ENCODE results near the gene COX7B. TPM values are rescaled to one million over a fixed set of nuclear protein-coding genes. Genes with fewer than 3 reads are reported as not detected.
"Not testable (repeated sequence)": the region's sequence is repeated elsewhere in the genome, so short reads cannot be mapped to it uniquely, and the experiment has no call there.

The COX7B gene
- total RNA-seq, 4 donors from 2014 or later, result 247 to 1,033 (median 401) TPM

DNA sequence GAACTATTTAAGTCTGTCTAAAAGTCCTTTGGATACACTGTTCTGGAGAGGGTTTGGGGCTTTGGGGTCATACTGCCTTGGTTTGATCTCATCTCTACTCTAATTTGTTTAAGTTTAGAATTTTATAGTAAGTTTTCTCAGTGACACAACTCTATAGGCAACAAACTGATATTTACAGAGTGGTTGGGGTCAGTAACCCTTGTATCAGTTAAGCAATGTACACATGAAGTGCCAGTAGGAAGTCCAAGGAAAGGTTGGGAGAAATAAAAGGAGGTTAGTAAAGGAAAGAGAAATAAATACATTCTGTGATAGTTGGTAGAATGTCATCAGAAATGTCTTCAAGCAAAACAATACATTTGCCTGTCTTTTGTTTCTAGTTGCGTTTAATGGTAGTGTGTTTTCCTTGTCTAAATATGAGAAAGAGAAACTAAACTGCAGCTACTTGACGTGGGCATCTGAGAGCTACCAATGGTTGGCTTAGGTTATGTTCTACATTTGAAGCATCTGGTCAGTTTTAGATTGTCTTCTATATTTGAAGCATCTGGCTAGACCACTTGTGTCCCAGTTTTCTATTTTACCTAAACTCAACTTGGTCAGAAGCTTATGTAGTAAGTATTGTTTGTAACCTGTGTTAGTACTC is 18.1 kb downstream of the COX7B start:
- Histone ChIP-seq H3K4me1 (peaks cover 0 to 26% (median 24%) of the 10 kb centered on the region in 4 donors), H3K4me3 (no peak overlapping the region), H3K9me3 (no peaks in the 10 kb centered on the region), H3K27me3 (peaks cover 0 to 7% (median 0%) of the 10 kb centered on the region in 4 donors), H3K27ac (replicated peaks in 1 of 4) (no peak overlapping the region), H3K36me3 (no peaks in the 10 kb centered on the region)
- intact Hi-C loops (cut with DNase I), result no loop called here
- no peak for DNase-seq (ENCODE audit: extremely low spot score)
- TF ChIP-seq POLR2A (IDR thresholded peaks at IDR 0.05; ENCODE audit: low read depth) (no peak), EP300 (IDR thresholded peaks at IDR 0.05) (no peak), POLR2AphosphoS5 (IDR thresholded peaks at IDR 0.05) (no peak)
- TF ChIP-seq, protein P1, sequence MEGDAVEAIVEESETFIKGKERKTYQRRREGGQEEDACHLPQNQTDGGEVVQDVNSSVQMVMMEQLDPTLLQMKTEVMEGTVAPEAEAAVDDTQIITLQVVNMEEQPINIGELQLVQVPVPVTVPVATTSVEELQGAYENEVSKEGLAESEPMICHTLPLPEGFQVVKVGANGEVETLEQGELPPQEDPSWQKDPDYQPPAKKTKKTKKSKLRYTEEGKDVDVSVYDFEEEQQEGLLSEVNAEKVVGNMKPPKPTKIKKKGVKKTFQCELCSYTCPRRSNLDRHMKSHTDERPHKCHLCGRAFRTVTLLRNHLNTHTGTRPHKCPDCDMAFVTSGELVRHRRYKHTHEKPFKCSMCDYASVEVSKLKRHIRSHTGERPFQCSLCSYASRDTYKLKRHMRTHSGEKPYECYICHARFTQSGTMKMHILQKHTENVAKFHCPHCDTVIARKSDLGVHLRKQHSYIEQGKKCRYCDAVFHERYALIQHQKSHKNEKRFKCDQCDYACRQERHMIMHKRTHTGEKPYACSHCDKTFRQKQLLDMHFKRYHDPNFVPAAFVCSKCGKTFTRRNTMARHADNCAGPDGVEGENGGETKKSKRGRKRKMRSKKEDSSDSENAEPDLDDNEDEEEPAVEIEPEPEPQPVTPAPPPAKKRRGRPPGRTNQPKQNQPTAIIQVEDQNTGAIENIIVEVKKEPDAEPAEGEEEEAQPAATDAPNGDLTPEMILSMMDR (IDR thresholded peaks at IDR 0.05), result no peak
- 47% methylated on average over 2 of the region's 2 CpGs for WGBS

DNA sequence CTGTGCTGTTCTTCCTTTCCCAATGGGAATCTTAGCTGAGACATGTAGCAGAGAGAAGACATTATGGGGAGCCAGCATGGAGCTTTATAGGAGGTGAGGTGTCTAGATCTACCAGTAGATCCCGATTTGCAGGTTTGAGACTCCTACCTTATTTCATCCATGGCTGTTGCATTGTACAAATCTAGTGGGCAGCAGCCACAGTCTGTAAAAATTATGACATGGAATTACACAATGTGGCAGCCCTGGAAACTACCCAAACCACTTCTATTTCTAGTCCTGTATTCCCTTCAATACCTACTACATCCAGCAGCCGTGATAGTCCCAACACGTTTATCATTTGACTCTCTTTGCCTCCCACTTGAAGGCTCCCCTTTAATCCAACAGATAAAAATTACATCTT is 19.3 kb downstream of the COX7B start:
- H3K27ac ChIP-seq (replicated peaks in 1 of 4), result no peak overlapping the region
- H3K27me3 ChIP-seq, result peaks cover 0 to 7% (median 0%) of the 10 kb centered on the region in 4 donors
- TF ChIP-seq, protein P1 (IDR thresholded peaks at IDR 0.05), result peak in 1 of 3 experiments; percentile 5
- TF ChIP-seq POLR2A (IDR thresholded peaks at IDR 0.05; ENCODE audit: low read depth) (no peak), EP300 (IDR thresholded peaks at IDR 0.05) (no peak)
- H3K4me1 ChIP-seq, result peaks cover 0 to 18% (median 14%) of the 10 kb centered on the region in 4 donors
- no peaks in the 10 kb centered on the region for H3K9me3 ChIP-seq
- H3K36me3 ChIP-seq, result no peaks in the 10 kb centered on the region
- DNase-seq (ENCODE audit: extremely low spot score), result no peak
- intact Hi-C loops (cut with DNase I), result no loop called here
- no peak overlapping the region for H3K4me3 ChIP-seq
- 54% methylated on average over 3 of the region's 3 CpGs for WGBS

DNA sequence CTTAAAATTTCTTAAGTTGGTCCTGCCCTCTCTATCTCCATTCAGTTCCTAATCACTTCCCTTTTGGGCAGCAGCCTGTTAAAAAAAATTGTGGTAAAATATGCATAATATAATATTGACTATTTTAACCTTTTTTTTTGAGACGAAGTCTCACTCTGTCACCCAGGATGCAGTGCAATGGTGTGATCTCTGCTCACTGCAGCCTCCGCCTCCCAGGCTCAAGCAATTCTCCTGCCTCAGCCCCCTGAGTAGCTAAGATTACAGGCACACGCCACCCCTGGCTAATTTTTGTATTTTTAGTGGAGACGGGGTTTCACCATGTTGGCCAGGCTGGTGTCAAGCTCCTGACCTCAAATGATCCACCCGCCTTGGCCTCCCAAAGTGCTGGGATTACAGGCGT is 20.1 kb downstream of the COX7B start:
- WGBS, result 69% methylated on average over 6 of the region's 6 CpGs
- H3K27ac ChIP-seq (replicated peaks in 1 of 4); H3K27me3 ChIP-seq; H3K4me3 ChIP-seq; H3K36me3 ChIP-seq; DNase-seq (ENCODE audit: extremely low spot score); intact Hi-C loops (cut with DNase I); H3K9me3 ChIP-seq: not testable (repeated sequence)
- peaks cover 0 to 18% (median 14%) of the 10 kb centered on the region in 4 donors for H3K4me1 ChIP-seq

DNA sequence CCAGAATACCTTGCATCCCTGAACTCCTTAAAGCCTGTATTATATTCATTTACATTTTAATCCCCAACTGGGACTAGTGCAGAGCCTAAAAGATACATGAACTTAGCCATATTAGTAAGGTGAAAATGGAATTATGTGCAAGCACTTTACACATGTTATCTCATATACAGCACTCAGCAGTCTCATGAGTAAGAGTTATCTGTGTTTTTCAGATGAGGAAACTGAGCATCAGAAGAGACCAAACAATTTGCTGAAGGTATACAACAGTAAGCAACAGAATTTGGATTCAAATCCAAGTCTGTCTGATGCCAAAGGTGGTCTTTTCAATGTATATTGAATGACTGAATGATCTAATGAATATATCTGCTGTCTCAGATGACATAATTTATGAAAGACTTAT is 23.5 kb downstream of the COX7B start:
- intact Hi-C loops (cut with DNase I), result no loop called here
- no peak overlapping the region for H3K27ac ChIP-seq (replicated peaks in 1 of 4)
- DNase-seq (ENCODE audit: extremely low spot score), result no peak
- H3K4me1 ChIP-seq, result peaks cover 0 to 17% (median 10%) of the 10 kb centered on the region in 4 donors
- H3K36me3 ChIP-seq, result no peaks in the 10 kb centered on the region
- H3K4me3 ChIP-seq, result no peak overlapping the region
- TF ChIP-seq POLR2AphosphoS5 (IDR thresholded peaks at IDR 0.05) (no peak), EP300 (IDR thresholded peaks at IDR 0.05) (no peak), POLR2A (IDR thresholded peaks at IDR 0.05; ENCODE audit: low read depth) (no peak)
- TF ChIP-seq, protein P1 (IDR thresholded peaks at IDR 0.05), result no peak
- H3K27me3 ChIP-seq, result no peaks in the 10 kb centered on the region
- H3K9me3 ChIP-seq, result no peaks in the 10 kb centered on the region

DNA sequence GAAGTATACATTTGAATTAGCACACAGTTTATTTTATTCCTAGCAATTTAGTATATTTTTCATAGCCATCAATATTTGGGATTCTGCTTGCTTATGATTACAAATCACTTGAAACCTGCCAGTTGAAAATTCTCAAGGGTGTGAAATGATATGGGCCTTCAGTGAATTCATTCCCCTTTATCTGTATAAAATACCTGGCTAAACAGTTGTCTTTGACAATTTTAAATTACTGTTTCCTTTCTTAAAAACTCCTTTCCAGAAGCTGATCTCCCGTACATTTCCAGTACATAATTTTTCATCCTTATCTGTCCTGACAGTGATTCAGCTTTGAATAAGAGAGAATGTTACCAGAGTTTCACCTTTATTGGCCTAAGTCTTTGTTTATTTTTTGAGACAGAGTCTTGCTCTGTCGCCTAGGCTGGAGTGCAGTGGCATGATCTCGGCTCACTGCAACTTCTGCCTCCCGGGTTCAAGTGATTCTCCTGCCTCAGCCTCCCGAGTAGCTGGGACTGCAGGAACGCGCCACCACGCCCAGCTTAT is 25.1 kb downstream of the COX7B start:
- DNase-seq (ENCODE audit: extremely low spot score), result no peak
- Histone ChIP-seq H3K9me3 (no peaks in the 10 kb centered on the region), H3K4me1 (peaks cover 0 to 7% (median 0%) of the 10 kb centered on the region in 4 donors), H3K27ac (replicated peaks in 1 of 4) (no peak overlapping the region), H3K36me3 (no peaks in the 10 kb centered on the region), H3K4me3 (no peak overlapping the region), H3K27me3 (no peaks in the 10 kb centered on the region)
- no peak for TF ChIP-seq POLR2AphosphoS5 (IDR thresholded peaks at IDR 0.05)
- TF ChIP-seq POLR2A (IDR thresholded peaks at IDR 0.05; ENCODE audit: low read depth), result no peak
- TF ChIP-seq, protein P1 (IDR thresholded peaks at IDR 0.05), result no peak
- TF ChIP-seq EP300 (IDR thresholded peaks at IDR 0.05), result no peak
- WGBS, result 65% methylated on average over 8 of the region's 8 CpGs
- intact Hi-C loops (cut with DNase I), result no loop called here
